Limb (tissue), 2 donors: ENCODE measurements around the gene CLBA1.

Experiments
- DNase-seq, 2 donors: peaks; one replicate each; pipeline ENCODE4 v3.0.0-alpha.2; 2016; ENCODE audit errors: extremely low spot score in 2 of 2

CLBA1 gene

GRCh38 chr14:104979758-104980610, 5.6 kb upstream of the CLBA1 start:
- DNase-seq: peak in 1 of 2 donors; percentile 33

- peak in 1 of 2 donors; percentile 32 for DNase-seq
Measured at GRCh38 chr14:104980611-104981531, 4.7 kb upstream of the CLBA1 start.

- peak; percentile 38 to 59 for DNase-seq
Measured at GRCh38 chr14:104981699-104982541, 3.7 kb upstream of the CLBA1 start.

GRCh38 chr14:104982548-104983230, 2.9 kb upstream of the CLBA1 start:
- peak in 1 of 2 donors; percentile 23 for DNase-seq

GRCh38 chr14:104983231-104983721, 2.3 kb upstream of the CLBA1 start:
- DNase-seq: no peak

- peak in 1 of 2 donors; percentile 32 for DNase-seq
Measured at GRCh38 chr14:104984056-104984894, 1.3 kb upstream of the CLBA1 start.

- peak in 1 of 2 donors; percentile 28 for DNase-seq
Measured at GRCh38 chr14:104986487-104987164, 1.0 kb downstream of the CLBA1 start.

- DNase-seq: peak in 1 of 2 donors; percentile 11
Measured at GRCh38 chr14:104989236-104989950, 3.8 kb downstream of the CLBA1 start.

- DNase-seq: no peak
Measured at GRCh38 chr14:104989951-104990303, 4.3 kb downstream of the CLBA1 start.

- no peak for DNase-seq
Measured at GRCh38 chr14:104991896-104992230, 6.3 kb downstream of the CLBA1 start.

- DNase-seq: no peak
Measured at GRCh38 chr14:104992501-104992900, 6.9 kb downstream of the CLBA1 start.

GRCh38 chr14:104993306-104993705, 7.7 kb downstream of the CLBA1 start:
- no peak for DNase-seq

GRCh38 chr14:104993808-104994591, 8.4 kb downstream of the CLBA1 start:
- DNase-seq: no peak

GRCh38 chr14:104994978-104995377, 9.4 kb downstream of the CLBA1 start:
- no peak for DNase-seq

GRCh38 chr14:104996032-104996431, 10.4 kb downstream of the CLBA1 start:
- no peak for DNase-seq

- DNase-seq: no peak
Measured at GRCh38 chr14:104996483-104996882, 10.9 kb downstream of the CLBA1 start.

- no peak for DNase-seq
Measured at GRCh38 chr14:104998801-104999200, 13.2 kb downstream of the CLBA1 start.

GRCh38 chr14:104999361-104999760, 13.8 kb downstream of the CLBA1 start:
- no peak for DNase-seq
